HG02571 (cell line): ENCODE measurements around the gene UBTF.

ENCODE experiments used
- ATAC-seq: cut with Tn5 transposase; IDR thresholded peaks from one replicate; pipeline ENCODE4 v1.9.1; 2021; ENCODE audit warnings: mild to moderate bottlenecking, moderate library complexity; ENCODE audit not compliant: unreplicated experiment

The UBTF gene

GRCh38 chr17:44198721-44199552 is 20.5 kb downstream of the UBTF start:
- peak; percentile 9 for ATAC-seq

DNA sequence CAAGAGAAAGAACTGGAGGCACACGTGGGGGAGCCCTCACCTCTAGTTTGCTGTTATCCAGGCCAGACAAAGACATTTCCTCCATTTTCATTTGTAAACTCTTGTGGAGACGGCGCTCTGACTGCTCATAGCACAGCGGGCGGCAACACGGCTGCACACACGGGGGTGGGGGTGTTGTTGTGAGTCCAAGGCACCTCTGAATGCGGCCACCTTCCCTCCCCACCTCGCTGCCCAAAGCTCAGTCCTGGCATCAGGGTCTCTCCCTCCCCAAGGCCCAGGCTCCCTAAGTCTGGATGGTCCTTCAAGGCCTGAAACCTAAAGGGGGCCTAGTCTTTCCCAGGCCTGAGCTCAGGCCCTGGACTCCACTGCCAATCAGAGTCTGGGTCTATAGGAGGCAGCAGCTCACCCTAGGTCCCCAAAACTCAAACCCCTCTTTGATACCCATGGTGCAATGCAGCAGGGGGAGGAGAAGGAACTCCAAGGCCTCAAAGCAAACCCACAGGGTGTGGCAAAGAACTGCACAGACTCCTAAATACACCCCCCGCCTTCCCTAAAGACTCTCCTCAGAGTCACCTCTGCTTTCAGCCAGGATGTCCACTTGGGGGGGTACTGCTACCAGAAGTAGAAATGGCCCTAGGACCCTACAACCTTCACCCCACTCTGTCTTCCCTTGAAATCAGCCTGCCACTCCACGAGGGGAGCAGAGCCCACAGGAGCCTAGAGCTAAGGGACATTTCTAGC is 21.3 kb downstream of the UBTF start:
- no peak for ATAC-seq

- ATAC-seq: no peak
Measured at GRCh38 chr17:44197107-44197506, 22.4 kb downstream of the UBTF start.

- no peak for ATAC-seq
Measured at GRCh38 chr17:44193326-44194084, 26.0 kb downstream of the UBTF start.

DNA sequence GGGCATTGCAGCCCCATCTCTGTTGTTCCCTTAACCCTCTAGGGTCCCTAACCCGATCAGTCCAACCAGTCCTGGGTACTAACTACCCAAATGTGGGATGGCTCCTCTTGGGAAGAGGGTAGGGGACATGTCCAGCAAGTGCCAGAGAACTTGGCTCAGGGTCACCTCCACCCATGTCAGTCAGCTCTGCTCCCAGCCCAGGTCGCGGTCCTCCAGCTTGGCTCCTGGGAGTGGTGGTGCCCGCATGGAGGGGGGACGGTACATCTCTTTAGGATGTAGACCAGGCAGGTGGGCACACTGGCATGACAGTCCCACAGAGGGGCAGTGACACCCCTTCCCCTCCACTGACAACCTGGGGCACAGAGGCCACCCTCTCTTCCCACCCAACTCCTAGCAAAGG is 26.7 kb downstream of the UBTF start:
- ATAC-seq: no peak

DNA sequence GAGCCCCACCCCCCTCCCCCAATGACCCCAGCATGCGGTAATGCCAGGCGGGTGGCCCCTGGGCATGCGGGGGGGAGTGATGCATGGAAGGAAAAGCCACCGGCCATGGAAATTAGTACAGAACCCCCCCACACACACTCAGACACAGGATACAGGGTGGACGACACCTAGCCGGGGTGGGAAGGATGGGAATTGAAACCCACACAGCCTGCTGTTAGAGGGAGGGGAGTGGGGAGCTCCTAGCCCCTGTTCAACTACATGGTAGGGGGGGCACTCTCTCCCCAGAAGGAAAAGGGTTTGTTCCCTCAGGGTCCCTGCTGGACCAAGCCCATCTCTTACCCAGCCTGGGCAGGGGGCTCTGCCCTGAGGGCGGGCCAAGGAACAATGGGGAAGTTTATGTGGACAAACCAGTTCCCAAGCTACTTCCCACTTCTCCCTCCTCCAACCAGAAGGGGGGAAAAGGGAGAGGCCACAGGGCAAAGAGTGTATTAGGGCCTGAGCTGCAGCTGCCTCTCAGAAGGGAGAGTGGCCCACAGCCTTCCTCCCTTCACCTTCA is 27.5 kb downstream of the UBTF start:
- ATAC-seq: no peak

- ATAC-seq: no peak
Measured at GRCh38 chr17:44191369-44191768, 28.1 kb downstream of the UBTF start.

DNA sequence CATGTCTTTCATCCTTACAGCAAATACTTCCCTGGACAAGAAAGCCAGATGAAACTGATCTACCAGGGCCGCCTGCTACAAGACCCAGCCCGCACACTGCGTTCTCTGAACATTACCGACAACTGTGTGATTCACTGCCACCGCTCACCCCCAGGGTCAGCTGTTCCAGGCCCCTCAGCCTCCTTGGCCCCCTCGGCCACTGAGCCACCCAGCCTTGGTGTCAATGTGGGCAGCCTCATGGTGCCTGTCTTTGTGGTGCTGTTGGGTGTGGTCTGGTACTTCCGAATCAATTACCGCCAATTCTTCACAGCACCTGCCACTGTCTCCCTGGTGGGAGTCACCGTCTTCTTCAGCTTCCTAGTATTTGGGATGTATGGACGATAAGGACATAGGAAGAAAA is 29.0 kb downstream of the UBTF start:
- no peak for ATAC-seq

DNA sequence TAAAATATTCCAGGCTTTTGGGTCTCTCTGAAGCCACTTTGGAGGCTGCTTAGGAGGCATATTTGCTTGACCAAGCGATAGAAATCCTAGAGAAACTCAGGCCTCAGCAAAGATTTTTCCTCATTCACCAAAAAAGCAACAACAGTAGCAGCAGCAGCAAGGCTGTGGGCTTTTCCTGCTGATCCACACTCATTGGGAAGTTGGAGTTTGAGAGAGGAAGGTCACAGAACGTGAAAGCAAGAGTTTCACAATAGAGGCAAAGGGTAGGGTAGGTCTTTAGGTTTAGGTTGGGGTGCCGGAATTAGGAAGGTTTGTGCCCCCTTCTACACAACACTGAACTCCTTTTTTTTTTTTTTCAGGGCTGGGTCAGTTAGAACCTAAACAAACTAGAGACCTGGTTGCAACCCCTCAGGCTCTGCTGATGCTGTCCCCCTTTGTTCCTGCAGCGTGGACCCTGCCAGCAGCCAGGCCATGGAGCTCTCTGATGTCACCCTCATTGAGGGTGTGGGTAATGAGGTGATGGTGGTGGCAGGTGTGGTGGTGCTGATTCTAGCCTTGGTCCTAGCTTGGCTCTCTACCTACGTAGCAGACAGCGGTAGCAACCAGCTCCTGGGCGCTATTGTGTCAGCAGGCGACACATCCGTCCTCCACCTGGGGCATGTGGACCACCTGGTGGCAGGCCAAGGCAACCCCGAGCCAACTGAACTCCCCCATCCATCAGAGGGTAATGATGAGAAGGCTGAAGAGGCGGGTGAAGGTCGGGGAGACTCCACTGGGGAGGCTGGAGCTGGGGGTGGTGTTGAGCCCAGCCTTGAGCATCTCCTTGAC is 30.7 kb downstream of the UBTF start:
- ATAC-seq: no peak

- ATAC-seq: peak; percentile 50
Measured at GRCh38 chr17:44187131-44187899, 32.2 kb downstream of the UBTF start.

GRCh38 chr17:44186307-44187130 is 33.0 kb downstream of the UBTF start, which contains the start of gene TMUB2:
Gene TMUB2 (plus strand): TSS chr17:44186972. CDS start chr17:44187709, 737 bp downstream.
- peak; percentile 86 for ATAC-seq

GRCh38 chr17:44184212-44184810 is 35.2 kb downstream of the UBTF start:
- ATAC-seq: no peak

DNA sequence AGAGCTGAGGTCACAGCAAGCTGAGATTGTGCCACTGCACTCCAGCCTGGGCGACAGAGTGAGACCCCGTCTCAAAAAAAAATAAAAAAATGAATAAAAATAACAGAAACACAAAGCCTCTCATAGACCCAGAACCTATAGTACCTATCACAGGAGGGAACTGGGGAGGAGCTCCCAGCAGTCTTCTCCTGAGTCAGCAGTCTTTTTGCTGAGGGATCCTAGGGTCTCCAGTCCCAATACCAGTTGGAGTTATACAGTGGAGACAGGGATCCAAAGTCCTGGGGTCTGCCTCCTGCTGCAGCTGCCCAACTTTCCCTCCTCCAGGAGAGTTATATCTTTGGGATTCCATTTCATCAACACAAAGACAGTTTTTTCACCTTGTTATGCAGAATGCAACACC is 36.5 kb downstream of the UBTF start:
- no peak for ATAC-seq

GRCh38 chr17:44178133-44178532 is 41.3 kb downstream of the UBTF start:
- no peak for ATAC-seq

GRCh38 chr17:44177640-44178039 is 41.8 kb downstream of the UBTF start:
- ATAC-seq: no peak

DNA sequence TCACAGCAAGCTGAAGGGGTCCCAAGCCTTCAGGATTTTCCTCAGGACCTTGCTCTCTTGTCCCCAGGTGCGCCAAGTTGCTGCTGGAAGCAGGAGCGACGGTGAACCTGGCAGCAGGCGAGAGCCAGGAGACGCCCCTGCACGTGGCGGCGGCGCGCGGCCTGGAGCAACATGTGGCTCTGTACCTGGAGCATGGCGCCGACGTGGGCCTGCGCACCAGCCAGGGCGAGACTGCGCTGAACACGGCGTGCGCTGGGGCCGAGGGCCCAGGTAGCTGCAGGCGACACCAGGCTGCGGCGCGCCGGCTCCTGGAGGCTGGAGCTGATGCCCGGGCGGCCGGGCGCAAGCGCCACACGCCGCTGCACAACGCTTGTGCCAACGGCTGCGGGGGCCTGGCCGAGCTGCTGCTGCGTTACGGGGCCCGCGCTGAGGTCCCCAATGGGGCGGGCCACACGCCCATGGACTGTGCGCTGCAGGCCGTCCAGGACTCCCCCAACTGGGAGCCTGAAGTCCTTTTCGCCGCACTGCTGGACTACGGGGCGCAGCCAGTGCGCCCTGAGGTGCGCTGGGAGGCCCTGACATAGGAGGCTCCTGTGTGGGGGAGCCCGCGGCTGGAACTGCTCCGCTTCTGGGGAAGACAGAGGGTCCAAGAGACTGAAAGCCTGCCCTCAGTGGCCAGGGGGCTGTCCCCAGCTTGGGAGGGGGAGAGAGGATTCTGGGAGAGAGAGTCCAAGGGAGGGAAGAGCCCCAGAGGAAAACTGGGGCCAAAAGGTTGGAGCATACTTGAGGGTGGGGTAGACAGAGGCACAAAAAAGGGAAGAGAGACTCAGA is 42.6 kb downstream of the UBTF start:
- no peak for ATAC-seq

- no peak for ATAC-seq
Measured at GRCh38 chr17:44176257-44176656, 43.2 kb downstream of the UBTF start.
